Measurements from ENCODE around the gene LGALS7. TPM values are rescaled to one million over a fixed set of nuclear protein-coding genes. Genes with fewer than 3 reads are reported as not detected.

The LGALS7 gene
- total and polyA plus RNA-seq, 2 of the 8 experiments (the other 6 are each of a cell fraction or from before 2014, with no cell fraction given): 0.32 TPM; not detected in 1

DNA sequence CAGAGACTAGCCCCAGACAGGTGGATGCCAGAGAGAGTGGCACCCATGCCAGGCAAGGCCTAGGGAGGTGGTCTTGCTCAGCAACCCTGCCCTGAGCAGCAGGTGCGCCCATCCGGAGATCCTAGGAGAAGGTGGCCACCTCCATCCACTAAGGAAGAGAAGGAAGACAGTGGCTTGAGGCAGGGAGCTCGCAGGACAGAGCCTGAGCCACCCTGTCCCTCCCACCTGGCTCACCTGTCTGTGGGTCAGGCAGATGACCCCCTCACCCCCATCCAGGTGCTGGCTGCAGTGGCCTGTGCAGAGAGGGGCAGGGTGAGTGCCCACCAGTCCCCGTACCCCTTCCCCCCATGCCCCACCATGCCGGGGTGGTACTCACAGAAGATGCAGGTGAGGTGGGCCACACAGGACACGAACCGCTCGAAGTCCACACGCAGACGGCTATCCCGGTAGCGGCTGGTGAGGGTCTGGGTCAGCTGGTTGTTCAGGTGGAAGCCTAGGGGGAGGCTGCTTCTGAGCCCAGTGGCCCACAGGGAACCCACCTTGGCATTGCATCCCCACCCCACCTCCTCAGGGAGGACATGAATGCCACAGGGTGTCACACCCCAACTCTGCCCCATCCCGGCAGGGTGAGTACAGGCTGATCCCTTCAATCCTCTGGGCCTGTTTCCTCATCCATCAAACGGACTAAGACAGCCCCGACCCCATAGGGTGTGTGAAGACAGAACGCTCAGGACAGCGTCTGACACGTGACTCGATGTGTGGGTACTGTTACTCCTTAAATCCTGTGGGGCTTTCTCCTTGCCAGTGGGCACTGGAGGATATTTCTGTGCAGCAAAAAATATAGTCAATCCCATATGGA, 42.4 kb downstream of the LGALS7 start (continued):
- TF ChIP-seq MAFK (IDR thresholded peaks at IDR 0.05; ENCODE audit: low read depth, low read length) (no peak), TAF1 (IDR thresholded peaks at IDR 0.05; ENCODE audit: low read depth, low read length) (no peak), ZNF274 (IDR thresholded peaks at IDR 0.05; ENCODE audit: borderline replicate concordance, extremely low read depth, low read length) (no peak), POU5F1 (IDR thresholded peaks at IDR 0.05; ENCODE audit: low read depth, low read length) (no peak), CHD2 (IDR thresholded peaks at IDR 0.05; ENCODE audit: low read length) (no peak), POLR2A (IDR thresholded peaks at IDR 0.05; ENCODE audit: control extremely low read depth in 1 of 2, low read depth in 2 of 2, low read length in 2 of 2) (no peak; a peak in 1 of 3 replicates), CREB1 (IDR thresholded peaks at IDR 0.05) (no peak), CEBPB (IDR thresholded peaks at IDR 0.05; ENCODE audit: low read depth, low read length) (no peak), TBP (IDR thresholded peaks at IDR 0.05; ENCODE audit: low read depth, low read length) (no peak)
- TF ChIP-seq, protein P1, sequence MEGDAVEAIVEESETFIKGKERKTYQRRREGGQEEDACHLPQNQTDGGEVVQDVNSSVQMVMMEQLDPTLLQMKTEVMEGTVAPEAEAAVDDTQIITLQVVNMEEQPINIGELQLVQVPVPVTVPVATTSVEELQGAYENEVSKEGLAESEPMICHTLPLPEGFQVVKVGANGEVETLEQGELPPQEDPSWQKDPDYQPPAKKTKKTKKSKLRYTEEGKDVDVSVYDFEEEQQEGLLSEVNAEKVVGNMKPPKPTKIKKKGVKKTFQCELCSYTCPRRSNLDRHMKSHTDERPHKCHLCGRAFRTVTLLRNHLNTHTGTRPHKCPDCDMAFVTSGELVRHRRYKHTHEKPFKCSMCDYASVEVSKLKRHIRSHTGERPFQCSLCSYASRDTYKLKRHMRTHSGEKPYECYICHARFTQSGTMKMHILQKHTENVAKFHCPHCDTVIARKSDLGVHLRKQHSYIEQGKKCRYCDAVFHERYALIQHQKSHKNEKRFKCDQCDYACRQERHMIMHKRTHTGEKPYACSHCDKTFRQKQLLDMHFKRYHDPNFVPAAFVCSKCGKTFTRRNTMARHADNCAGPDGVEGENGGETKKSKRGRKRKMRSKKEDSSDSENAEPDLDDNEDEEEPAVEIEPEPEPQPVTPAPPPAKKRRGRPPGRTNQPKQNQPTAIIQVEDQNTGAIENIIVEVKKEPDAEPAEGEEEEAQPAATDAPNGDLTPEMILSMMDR (IDR thresholded peaks at IDR 0.05; ENCODE audit: control extremely low read depth in 1 of 3, insufficient read depth in 1 of 3, low read depth in 1 of 3, low read length in 3 of 3): no peak

Measured in H1 (cell line).